Keratinocyte (primary cell): ENCODE results near the gene LRRC46. TPM values are rescaled to one million over a fixed set of nuclear protein-coding genes. Genes with fewer than 3 reads are reported as not detected.

Source experiments
- DNase-seq: peaks from one replicate; pipeline ENCODE4 v3.0.0-alpha.2; 2011; ENCODE audit warnings: low read depth, missing footprints, low spot score
- FAIRE-seq: peaks from 2 replicates; lab custom pipeline; 2011; peaks lifted over from hg19 to GRCh38; lab: Jason Lieb, UNC
- H2AFZ ChIP-seq: 2 replicates; pipeline ENCODE4 v1.6.0; 2012; ENCODE audit warnings: low read length, control low read depth, inconsistent platforms; ENCODE audit not compliant: control insufficient read depth
- H3K27ac ChIP-seq: 2 replicates; pipeline ENCODE4 v1.5.1; 2011; ENCODE audit warnings: low read length; ENCODE audit not compliant: control insufficient read depth, insufficient read depth
- H3K27me3 ChIP-seq: 3 replicates; pipeline ENCODE4 v1.6.0; 2011; ENCODE audit warnings: low read length; ENCODE audit not compliant: control insufficient read depth, insufficient read depth; ENCODE audit errors: extremely low read depth
- H3K36me3 ChIP-seq, 2 experiments: 2 replicates in 1 of 2; 3 replicates in 1 of 2; pipeline ENCODE4 v1.5.1; 2011; ENCODE audit warnings: low read length in 2 of 2, mild to moderate bottlenecking in 1 of 2; ENCODE audit not compliant: control insufficient read depth in 2 of 2, insufficient read depth in 2 of 2; ENCODE audit errors: extremely low read depth in 1 of 2
- H3K4me1 ChIP-seq: 3 replicates; pipeline ENCODE4 v1.5.1; 2011; ENCODE audit warnings: low read length; ENCODE audit not compliant: control insufficient read depth, insufficient read depth; ENCODE audit errors: extremely low read depth
- H3K4me2 ChIP-seq: 3 replicates; pipeline ENCODE4 v1.6.0; 2011; ENCODE audit warnings: low read depth, low read length; ENCODE audit not compliant: control insufficient read depth, insufficient read depth; ENCODE audit errors: extremely low read depth
- H3K4me3 ChIP-seq, 3 experiments: fragments of 200-600 bp in 1 of 3; sonication (generic) in 1 of 3; 2 replicates in 2 of 3; 3 replicates in 1 of 3; pipeline ENCODE4 v1.5.1; 2011 to 2016; ENCODE audit warnings: low read length in 3 of 3, mild to moderate bottlenecking in 3 of 3, control low read depth in 2 of 3, inconsistent platforms in 1 of 3, low read depth in 1 of 3, mixed read lengths in 1 of 3, mixed run types in 1 of 3, moderate library complexity in 1 of 3; ENCODE audit not compliant: control insufficient read depth in 2 of 3, insufficient read depth in 2 of 3; ENCODE audit errors: extremely low read depth in 1 of 3
- H3K79me2 ChIP-seq: 2 replicates; pipeline ENCODE4 v1.6.0; 2012; ENCODE audit warnings: low read length; ENCODE audit not compliant: control insufficient read depth, insufficient read depth
- H3K9ac ChIP-seq: 3 replicates; pipeline ENCODE4 v1.6.0; 2011; ENCODE audit warnings: low read length; ENCODE audit not compliant: control insufficient read depth, insufficient read depth; ENCODE audit errors: extremely low read depth
- H3K9me1 ChIP-seq: 3 replicates; pipeline ENCODE4 v1.6.0; 2011; ENCODE audit warnings: low read length; ENCODE audit not compliant: control insufficient read depth, insufficient read depth; ENCODE audit errors: extremely low read depth
- H3K9me3 ChIP-seq: 2 replicates; pipeline ENCODE4 v1.5.1; 2012; ENCODE audit warnings: low read depth, low read length; ENCODE audit not compliant: control insufficient read depth
- H4K20me1 ChIP-seq: 3 replicates; pipeline ENCODE4 v1.6.0; 2011; ENCODE audit warnings: low read length; ENCODE audit not compliant: control insufficient read depth, insufficient read depth; ENCODE audit errors: extremely low read depth
- EZH2 ChIP-seq: IDR thresholded peaks from one replicate; pipeline ENCODE4 v1.6.1; 2012; ENCODE audit warnings: inconsistent platforms, mild to moderate bottlenecking, low read length, moderate library complexity
- dilution Hi-C: fragments of 300-500 bp; cut with MboI; formaldehyde crosslinking; loops from one replicate; pipeline ENCODE4 v1.7.0; 2020; ENCODE audit warnings: low sequenced_read_pairs; ENCODE audit not compliant: extremely low pct_ligation_motif_present
- polyA plus RNA-seq, 5 experiments: library from polyadenylated mRNA; depleted of rRNA in 3 of 5; stranded (reverse) in 3 of 5; stranded (forward) in 1 of 5; unstranded in 1 of 5; fragments of >200 nt; gene quantifications; 1 replicate in 1 of 5; 2 replicates in 3 of 5; 3 replicates in 1 of 5; pipeline versions ENCODE4 v1.2.1 to v1.2.3, GENCODE V29; 2011 to 2012; ENCODE audit warnings: missing spikeins in 2 of 5, low read depth in 1 of 5, low replicate concordance in 1 of 5
- TF ChIP-seq, protein P1 (sequence below), 3 experiments: IDR thresholded peaks in 1 of 3; conservative IDR thresholded peaks in 1 of 3; optimal IDR thresholded peaks in 1 of 3; 2 replicates in 2 of 3; 3 replicates in 1 of 3; pipeline versions ENCODE3 to v1.5.1; 2011; ENCODE audit warnings: low read length in 3 of 3, mild to moderate bottlenecking in 3 of 3, moderate library complexity in 2 of 3, control low read depth in 1 of 3, inconsistent platforms in 1 of 3; ENCODE audit not compliant: insufficient read depth in 2 of 3; ENCODE audit errors: extremely low read depth in 1 of 3

Gene LRRC46
- polyA plus RNA-seq, 1 donor (not counting 4 experiments of a cell fraction or from before 2014, with no cell fraction given) = 0.43 TPM

DNA sequence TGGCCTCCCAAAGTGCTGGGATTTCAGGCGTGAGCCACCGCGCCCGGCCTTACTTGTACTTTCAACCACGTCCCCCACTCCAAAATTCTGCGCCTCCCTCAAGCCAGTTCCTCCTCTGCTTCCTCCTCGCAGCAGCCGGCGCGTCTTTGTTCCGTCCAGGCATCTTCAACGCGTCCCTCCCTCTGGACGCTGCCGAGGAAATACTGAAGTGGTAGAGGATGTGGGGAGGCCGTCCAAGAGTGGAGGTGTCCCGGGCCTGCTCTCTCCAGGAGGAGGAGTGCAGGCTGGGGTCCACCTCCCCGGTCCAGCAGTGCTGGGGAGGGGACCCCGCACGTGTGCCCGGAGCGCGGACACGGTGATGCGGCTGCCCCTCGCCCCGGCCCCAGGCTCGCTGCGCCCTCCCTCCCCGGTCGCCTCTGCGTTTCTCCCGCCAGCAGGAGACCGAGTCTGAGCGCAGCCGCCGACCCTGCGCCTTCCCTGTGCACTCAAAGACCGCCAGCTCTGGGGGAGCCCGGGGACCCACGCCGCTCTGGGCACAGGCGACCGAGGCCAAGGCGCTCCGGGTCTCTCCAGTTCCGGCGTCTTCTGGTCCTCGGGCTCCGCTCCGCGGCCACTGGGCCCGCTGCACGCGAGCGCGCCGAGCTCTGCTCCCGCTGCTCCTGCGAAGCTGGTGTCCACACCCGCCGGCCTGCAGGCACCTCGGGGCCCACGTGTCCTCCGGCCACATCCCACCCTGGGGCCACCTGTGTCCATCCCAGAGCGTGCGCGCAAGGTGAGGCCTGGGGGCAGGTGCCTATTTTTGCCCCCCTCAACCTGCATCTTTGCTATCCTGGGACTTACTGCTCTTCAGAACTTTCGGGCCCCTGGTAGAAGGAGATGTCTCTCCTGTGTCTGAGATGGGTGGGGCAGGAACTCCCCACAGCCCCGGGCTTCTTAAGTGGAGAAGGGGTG is 41.6 kb upstream of the LRRC46 start:
- Histone ChIP-seq H3K4me2 (peak overlapping the region; percentile 41), H3K9me1 (no peaks in the 10 kb centered on the region), H2AFZ (no peak overlapping the region), H3K4me1 (no peaks in the 10 kb centered on the region), H3K9ac (no peak overlapping the region), H4K20me1 (no peaks in the 10 kb centered on the region), H3K27me3 (peaks cover 39% of the 10 kb centered on the region), H3K27ac (no peak overlapping the region), H3K36me3 (no peaks in the 10 kb centered on the region), H3K9me3 (no peaks in the 10 kb centered on the region), H3K4me3 (peak overlapping the region; percentile 20 to 38 (median 35)), H3K79me2 (no peaks in the 10 kb centered on the region)
- no peak for DNase-seq
- dilution Hi-C loops = no loop called here
- TF ChIP-seq, protein P1, sequence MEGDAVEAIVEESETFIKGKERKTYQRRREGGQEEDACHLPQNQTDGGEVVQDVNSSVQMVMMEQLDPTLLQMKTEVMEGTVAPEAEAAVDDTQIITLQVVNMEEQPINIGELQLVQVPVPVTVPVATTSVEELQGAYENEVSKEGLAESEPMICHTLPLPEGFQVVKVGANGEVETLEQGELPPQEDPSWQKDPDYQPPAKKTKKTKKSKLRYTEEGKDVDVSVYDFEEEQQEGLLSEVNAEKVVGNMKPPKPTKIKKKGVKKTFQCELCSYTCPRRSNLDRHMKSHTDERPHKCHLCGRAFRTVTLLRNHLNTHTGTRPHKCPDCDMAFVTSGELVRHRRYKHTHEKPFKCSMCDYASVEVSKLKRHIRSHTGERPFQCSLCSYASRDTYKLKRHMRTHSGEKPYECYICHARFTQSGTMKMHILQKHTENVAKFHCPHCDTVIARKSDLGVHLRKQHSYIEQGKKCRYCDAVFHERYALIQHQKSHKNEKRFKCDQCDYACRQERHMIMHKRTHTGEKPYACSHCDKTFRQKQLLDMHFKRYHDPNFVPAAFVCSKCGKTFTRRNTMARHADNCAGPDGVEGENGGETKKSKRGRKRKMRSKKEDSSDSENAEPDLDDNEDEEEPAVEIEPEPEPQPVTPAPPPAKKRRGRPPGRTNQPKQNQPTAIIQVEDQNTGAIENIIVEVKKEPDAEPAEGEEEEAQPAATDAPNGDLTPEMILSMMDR (optimal IDR thresholded peaks at IDR 0.05 in 1 of 3, IDR thresholded peaks at IDR 0.05 in 1 of 3, conservative IDR thresholded peaks at IDR 0.05 in 1 of 3; ENCODE audit: extremely low read depth in 1 of 3, insufficient read depth in 2 of 3, low read length in 3 of 3) = peak; percentile 25 to 78 (median 66)
- no peak for TF ChIP-seq EZH2
- no peak for FAIRE-seq

DNA sequence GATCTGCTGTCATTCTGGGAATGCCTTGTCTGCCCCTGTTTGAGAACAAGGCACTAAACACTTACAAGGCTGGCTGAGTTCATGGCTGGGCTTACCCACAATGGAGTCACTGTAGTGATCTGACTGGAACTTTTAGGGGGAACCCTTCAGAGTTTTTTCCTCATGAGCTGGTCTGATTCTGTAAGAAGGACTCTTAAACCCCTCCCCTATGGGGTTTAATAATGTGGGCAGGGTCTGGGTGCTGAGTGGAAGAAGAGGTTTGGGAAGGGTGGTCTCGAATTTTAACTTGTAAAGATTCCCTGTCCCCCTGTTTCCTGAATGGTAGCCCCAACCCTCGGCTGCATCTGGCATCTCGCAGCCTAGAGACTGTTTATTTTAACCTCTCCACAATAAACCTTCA is 40.4 kb upstream of the LRRC46 start:
- no peak overlapping the region for H3K9ac ChIP-seq
- H3K27ac ChIP-seq = no peak overlapping the region
- no peaks in the 10 kb centered on the region for H4K20me1 ChIP-seq
- H3K27me3 ChIP-seq = peaks cover 39% of the 10 kb centered on the region
- no peaks in the 10 kb centered on the region for H3K79me2 ChIP-seq
- no peak for TF ChIP-seq EZH2
- TF ChIP-seq, protein P1 (optimal IDR thresholded peaks at IDR 0.05 in 1 of 3, IDR thresholded peaks at IDR 0.05 in 1 of 3, conservative IDR thresholded peaks at IDR 0.05 in 1 of 3; ENCODE audit: extremely low read depth in 1 of 3, insufficient read depth in 2 of 3, low read length in 3 of 3) = no peak
- no peaks in the 10 kb centered on the region for H3K9me3 ChIP-seq
- H3K4me3 ChIP-seq = no peak overlapping the region
- DNase-seq (no peak), FAIRE-seq (no peak)
- H3K36me3 ChIP-seq = no peaks in the 10 kb centered on the region
- H3K4me1 ChIP-seq = no peaks in the 10 kb centered on the region
- H2AFZ ChIP-seq = no peak overlapping the region
- dilution Hi-C loops = no loop called here
- H3K4me2 ChIP-seq = no peak overlapping the region
- H3K9me1 ChIP-seq = no peaks in the 10 kb centered on the region
